Kidney (tissue), 14 donors: ENCODE data around the gene FBXO2. TPM values are rescaled to one million over a fixed set of nuclear protein-coding genes. Genes with fewer than 3 reads are reported as not detected.

ENCODE experiments used
- DNase-seq, 5 donors: peaks; one replicate each; pipeline ENCODE4 v3.0.0-alpha.2; 2013 to 2020
- FAIRE-seq: peaks from 2 replicates; lab custom pipeline; 2012; peaks lifted over from hg19 to GRCh38; lab: Jason Lieb, UNC
- H3K27ac ChIP-seq, 2 donors: one replicate each; pipeline ENCODE4 v1.7.0; 2013; ENCODE audit warnings: low read depth in 2 of 2, low read length in 2 of 2, inconsistent platforms in 1 of 2
- H3K27me3 ChIP-seq: one replicate; pipeline ENCODE4 v1.7.1; 2013; ENCODE audit warnings: low read length, inconsistent platforms; ENCODE audit not compliant: control insufficient read depth, insufficient read depth
- H3K36me3 ChIP-seq, 3 donors: one replicate each; pipeline versions ENCODE4 v1.7.0 to v1.7.1; 2013; ENCODE audit warnings: low read length in 3 of 3, control low read depth in 1 of 3, inconsistent platforms in 1 of 3; ENCODE audit not compliant: insufficient read depth in 3 of 3, control insufficient read depth in 2 of 3
- H3K4me1 ChIP-seq, 3 donors: one replicate each; pipeline versions ENCODE4 v1.7.0 to v1.7.1; 2013; ENCODE audit warnings: low read length in 3 of 3, inconsistent platforms in 1 of 3, low read depth in 1 of 3; ENCODE audit not compliant: control insufficient read depth in 2 of 3, insufficient read depth in 2 of 3
- H3K4me3 ChIP-seq, 3 donors: one replicate each; pipeline versions ENCODE4 v1.7.0 to v1.8.1; 2013; ENCODE audit warnings: low read length in 3 of 3, control low read depth in 1 of 3, inconsistent platforms in 1 of 3
- H3K9ac ChIP-seq, 3 donors: one replicate each; pipeline versions ENCODE4 v1.7.0 to v1.7.1; 2013; ENCODE audit warnings: low read length in 3 of 3, control low read depth in 1 of 3, inconsistent platforms in 1 of 3
- H3K9me3 ChIP-seq, 3 donors: one replicate each; pipeline versions ENCODE4 v1.7.0 to v1.7.1; 2013; ENCODE audit warnings: low read length in 3 of 3, control low read depth in 1 of 3, inconsistent platforms in 1 of 3; ENCODE audit not compliant: control insufficient read depth in 2 of 3, insufficient read depth in 1 of 3
- intact Hi-C: fragments of 100-400 bp; cut with DNase I; formaldehyde crosslinking; loops from one replicate; pipeline ENCODE4 v1.11.1; 2022
- polyA plus RNA-seq: library from polyadenylated mRNA; stranded (reverse); fragments of 350-450 nt; fragmentation: Illumina TruSeq; extraction: RNeasy Lipid Tissue Mini Kit (QIAGEN cat#74804); gene quantifications from one replicate; pipeline ENCODE4 v1.2.3, GENCODE V29; 2014; ENCODE audit warnings: low read depth, low replicate concordance; ENCODE audit not compliant: insufficient read depth
- total RNA-seq: library from RNA; stranded (reverse); fragmentation: NEBNext Ultra II Directional; extraction: Animal tissue kit (Norgen Biotek cat#: 25700); gene quantifications from one replicate; pipeline ENCODE4 v1.2.1, GENCODE V29; 2021
- TF ChIP-seq, protein P1 (sequence below): IDR thresholded peaks from 3 replicates; pipeline ENCODE4 v1.5.1; 2012; ENCODE audit warnings: mild to moderate bottlenecking, moderate library complexity, borderline replicate concordance; ENCODE audit not compliant: insufficient read depth; ENCODE audit errors: extremely low read depth
- donor health status: control.
- donor health status: control.
- donor health status: control.
- donor health status: control.
- donor health status: control.
- donor health status: DM: yes; HTN: yes; CAD: no.
- donor health status: Normal renal cell carcinoma (clear cell type).

FBXO2 gene
- total and polyA plus RNA-seq, 2 donors from 2014 or later, result 10.2 to 38.4 TPM

DNA sequence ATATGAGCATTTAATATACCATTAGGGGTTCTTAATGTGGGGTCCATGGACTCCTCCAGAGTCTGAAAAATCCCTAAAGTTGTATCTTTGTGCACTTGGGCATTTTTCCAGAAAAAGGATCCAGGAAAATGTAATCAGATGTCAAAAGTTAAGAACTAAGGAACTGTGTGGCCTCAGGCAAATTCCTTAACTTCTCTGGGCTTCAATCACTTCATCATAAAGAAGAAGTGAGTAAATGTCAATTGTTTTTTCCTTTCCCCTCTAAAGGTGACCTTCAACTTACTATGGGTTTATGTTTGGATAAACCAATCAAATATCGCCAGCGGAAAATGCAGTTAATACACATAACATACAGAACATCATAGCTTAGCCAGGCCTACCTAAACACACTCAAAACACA, 24.2 kb upstream of the FBXO2 start:
- FAIRE-seq, result no peak
- TF ChIP-seq, protein P1, sequence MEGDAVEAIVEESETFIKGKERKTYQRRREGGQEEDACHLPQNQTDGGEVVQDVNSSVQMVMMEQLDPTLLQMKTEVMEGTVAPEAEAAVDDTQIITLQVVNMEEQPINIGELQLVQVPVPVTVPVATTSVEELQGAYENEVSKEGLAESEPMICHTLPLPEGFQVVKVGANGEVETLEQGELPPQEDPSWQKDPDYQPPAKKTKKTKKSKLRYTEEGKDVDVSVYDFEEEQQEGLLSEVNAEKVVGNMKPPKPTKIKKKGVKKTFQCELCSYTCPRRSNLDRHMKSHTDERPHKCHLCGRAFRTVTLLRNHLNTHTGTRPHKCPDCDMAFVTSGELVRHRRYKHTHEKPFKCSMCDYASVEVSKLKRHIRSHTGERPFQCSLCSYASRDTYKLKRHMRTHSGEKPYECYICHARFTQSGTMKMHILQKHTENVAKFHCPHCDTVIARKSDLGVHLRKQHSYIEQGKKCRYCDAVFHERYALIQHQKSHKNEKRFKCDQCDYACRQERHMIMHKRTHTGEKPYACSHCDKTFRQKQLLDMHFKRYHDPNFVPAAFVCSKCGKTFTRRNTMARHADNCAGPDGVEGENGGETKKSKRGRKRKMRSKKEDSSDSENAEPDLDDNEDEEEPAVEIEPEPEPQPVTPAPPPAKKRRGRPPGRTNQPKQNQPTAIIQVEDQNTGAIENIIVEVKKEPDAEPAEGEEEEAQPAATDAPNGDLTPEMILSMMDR, result no peak
- intact Hi-C loops, result no loop called here

GRCh38 chr1:11676386-11677103, 22.3 kb upstream of the FBXO2 start:
- TF ChIP-seq, protein P1, result no peak
- no peak overlapping the region for H3K4me3 ChIP-seq
- H3K9ac ChIP-seq, result no peak overlapping the region
- peaks cover 0 to 2% (median 2%) of the 10 kb centered on the region in 3 donors for H3K36me3 ChIP-seq
- no peak for FAIRE-seq
- H3K4me1 ChIP-seq, result peaks cover 0 to 3% (median 0%) of the 10 kb centered on the region in 3 donors
- no peaks in the 10 kb centered on the region for H3K9me3 ChIP-seq
- H3K27me3 ChIP-seq, result no peaks in the 10 kb centered on the region
- no peak overlapping the region for H3K27ac ChIP-seq
- intact Hi-C loops, result no loop called here
- DNase-seq, result no peak

More for the DNA sequence above, 24.2 kb upstream of the FBXO2 start:
- Histone ChIP-seq H3K9me3 (no peaks in the 10 kb centered on the region), H3K4me3 (no peak overlapping the region), H3K9ac (no peak overlapping the region), H3K36me3 (peaks cover 0 to 2% (median 2%) of the 10 kb centered on the region in 3 donors), H3K27ac (no peak overlapping the region), H3K4me1 (peaks cover 0 to 6% (median 0%) of the 10 kb centered on the region in 3 donors), H3K27me3 (no peaks in the 10 kb centered on the region)
- DNase-seq, result no peak

- intact Hi-C loops, result no loop called here
- DNase-seq (no peak), FAIRE-seq (no peak)
- H3K27me3 ChIP-seq, result no peaks in the 10 kb centered on the region
- H3K4me3 ChIP-seq, result no peak overlapping the region
- TF ChIP-seq, protein P1, result no peak
- H3K9ac ChIP-seq, result no peak overlapping the region
- peaks cover 0 to 2% (median 2%) of the 10 kb centered on the region in 3 donors for H3K36me3 ChIP-seq
- H3K9me3 ChIP-seq, result no peaks in the 10 kb centered on the region
- H3K4me1 ChIP-seq, result peaks cover 0 to 3% (median 0%) of the 10 kb centered on the region in 3 donors
- H3K27ac ChIP-seq, result no peak overlapping the region
These were observed 21.1 kb upstream of the FBXO2 start for GRCh38 chr1:11675325-11675724.
